Neural crest cell (in vitro differentiated cells): Measurements from ENCODE around the gene OSBPL9. TPM values are rescaled to one million over a fixed set of nuclear protein-coding genes. Genes with fewer than 3 reads are reported as not detected.

Experiments
- DNase-seq: peaks from one replicate; pipeline ENCODE4 v3.0.0; 2021; ENCODE audit warnings: low read depth, mixed read lengths, low spot score
- H3K27ac Mint-ChIP-seq: one replicate; pipeline ENCODE4 v1.8.0; 2021; ENCODE audit warnings: mild to moderate bottlenecking, mixed read lengths; ENCODE audit not compliant: unreplicated experiment
- H3K27me3 Mint-ChIP-seq: 2 replicates; pipeline ENCODE4 v1.8.0; 2021; ENCODE audit warnings: low read depth, mild to moderate bottlenecking, mixed read lengths
- H3K36me3 Mint-ChIP-seq: 2 replicates; pipeline ENCODE4 v1.8.0; 2021; ENCODE audit warnings: low read depth, mild to moderate bottlenecking, mixed read lengths
- H3K4me1 Mint-ChIP-seq: 2 replicates; pipeline ENCODE4 v1.8.0; 2021; ENCODE audit warnings: mixed read lengths
- H3K4me3 Mint-ChIP-seq: one replicate; pipeline ENCODE4 v1.8.0; 2021; ENCODE audit warnings: mild to moderate bottlenecking, mixed read lengths
- H3K9me3 Mint-ChIP-seq: 2 replicates; pipeline ENCODE4 v1.8.0; 2021; ENCODE audit warnings: mixed read lengths
- CTCF ChIP-seq: fragments of 200-600 bp; sonication (generic); conservative IDR thresholded peaks from 2 replicates; pipeline ENCODE4 v1.5.0; 2021; ENCODE audit warnings: antibody characterized with exemption, mild to moderate bottlenecking
- total RNA-seq: library from RNA; stranded (reverse); gene quantifications from 2 replicates; pipeline ENCODE4 v1.2.1, GENCODE V29; 2021

The OSBPL9 gene
- total RNA-seq, 1 donor from 2014 or later, result 76.7 TPM

- no peaks in the 10 kb centered on the region for H3K9me3 Mint-ChIP-seq
- H3K27me3 Mint-ChIP-seq, result peaks cover 4% of the 10 kb centered on the region
- no peak overlapping the region for H3K4me3 Mint-ChIP-seq
- H3K4me1 Mint-ChIP-seq, result peaks cover 26% of the 10 kb centered on the region
- no peak for DNase-seq
- H3K27ac Mint-ChIP-seq, result no peak overlapping the region
- TF ChIP-seq CTCF, result no peak
- H3K36me3 Mint-ChIP-seq, result no peaks in the 10 kb centered on the region
Observed at GRCh38 chr1:51618715-51619114, 1.8 kb downstream of the OSBPL9 start.

GRCh38 chr1:51620470-51620869, 3.6 kb downstream of the OSBPL9 start:
- peaks cover 32% of the 10 kb centered on the region for H3K4me1 Mint-ChIP-seq
- no peaks in the 10 kb centered on the region for H3K36me3 Mint-ChIP-seq
- no peak for TF ChIP-seq CTCF
- no peak for DNase-seq
- no peaks in the 10 kb centered on the region for H3K9me3 Mint-ChIP-seq
- H3K27me3 Mint-ChIP-seq, result peaks cover under 1% of the 10 kb centered on the region
- H3K4me3 Mint-ChIP-seq, result no peak overlapping the region
- no peak overlapping the region for H3K27ac Mint-ChIP-seq

GRCh38 chr1:51621161-51621560, 4.3 kb downstream of the OSBPL9 start:
- no peaks in the 10 kb centered on the region for H3K36me3 Mint-ChIP-seq
- no peak for DNase-seq
- H3K9me3 Mint-ChIP-seq, result no peaks in the 10 kb centered on the region
- no peak overlapping the region for H3K4me3 Mint-ChIP-seq
- H3K4me1 Mint-ChIP-seq, result peaks cover 32% of the 10 kb centered on the region
- H3K27me3 Mint-ChIP-seq, result no peaks in the 10 kb centered on the region
- no peak for TF ChIP-seq CTCF
- H3K27ac Mint-ChIP-seq, result no peak overlapping the region

GRCh38 chr1:51621841-51622454, 5.1 kb downstream of the OSBPL9 start:
- Mint-ChIP-seq H3K4me3 (no peak overlapping the region), H3K9me3 (no peaks in the 10 kb centered on the region), H3K36me3 (no peaks in the 10 kb centered on the region), H3K4me1 (peaks cover 31% of the 10 kb centered on the region), H3K27me3 (no peaks in the 10 kb centered on the region), H3K27ac (no peak overlapping the region)
- no peak for DNase-seq
- no peak for TF ChIP-seq CTCF

GRCh38 chr1:51622455-51622913, 5.6 kb downstream of the OSBPL9 start:
- H3K4me3 Mint-ChIP-seq, result no peak overlapping the region
- no peaks in the 10 kb centered on the region for H3K36me3 Mint-ChIP-seq
- TF ChIP-seq CTCF, result no peak
- no peaks in the 10 kb centered on the region for H3K9me3 Mint-ChIP-seq
- H3K27me3 Mint-ChIP-seq, result no peaks in the 10 kb centered on the region
- H3K27ac Mint-ChIP-seq, result no peak overlapping the region
- DNase-seq, result no peak
- peaks cover 27% of the 10 kb centered on the region for H3K4me1 Mint-ChIP-seq
